HG03060 (cell line): ENCODE measurements around the gene ALOX5.

Experiments
- ATAC-seq: cut with Tn5 transposase; IDR thresholded peaks from one replicate; pipeline ENCODE4 v1.9.1; 2021; ENCODE audit warnings: low read depth, moderate number of reproducible peaks; ENCODE audit not compliant: unreplicated experiment

ALOX5 gene

DNA sequence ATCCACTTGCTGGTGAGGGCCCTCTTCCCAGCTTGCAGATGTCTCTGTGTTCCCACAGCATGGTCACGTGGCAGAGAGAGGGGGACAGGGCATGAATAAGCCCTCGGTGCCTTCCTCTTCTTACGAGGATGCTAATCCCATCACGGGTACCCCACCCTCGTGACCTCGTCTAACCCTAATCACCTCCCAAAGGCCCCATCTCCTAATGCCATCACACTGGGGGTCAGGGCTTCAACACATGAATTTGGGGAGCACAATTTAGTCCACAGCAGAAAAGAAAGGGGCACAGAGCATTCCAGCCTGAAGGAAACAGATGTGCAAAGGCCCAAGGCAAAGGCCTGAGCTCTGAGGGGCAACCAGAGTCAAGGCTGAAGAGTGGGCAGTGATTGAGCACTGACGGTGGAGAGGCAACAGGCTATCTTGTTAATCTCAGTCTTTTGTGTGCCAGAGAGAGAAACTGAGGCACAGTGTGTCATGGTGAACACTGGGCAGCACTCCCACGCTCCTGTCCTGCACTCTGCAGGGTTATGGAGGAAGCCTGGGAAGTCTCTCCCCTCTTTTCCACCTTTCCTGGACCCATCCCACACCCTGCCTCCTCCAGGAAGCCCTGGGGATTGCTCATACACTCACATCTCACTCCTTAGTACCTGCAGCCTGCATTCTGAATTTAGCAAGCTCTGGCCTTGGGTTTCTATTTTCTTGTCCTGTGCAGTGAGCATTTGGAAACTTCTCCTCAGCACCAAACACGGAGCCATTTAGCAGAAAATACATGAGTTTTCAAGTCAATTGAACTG is 49.0 kb downstream of the ALOX5 start:
- ATAC-seq = no peak

DNA sequence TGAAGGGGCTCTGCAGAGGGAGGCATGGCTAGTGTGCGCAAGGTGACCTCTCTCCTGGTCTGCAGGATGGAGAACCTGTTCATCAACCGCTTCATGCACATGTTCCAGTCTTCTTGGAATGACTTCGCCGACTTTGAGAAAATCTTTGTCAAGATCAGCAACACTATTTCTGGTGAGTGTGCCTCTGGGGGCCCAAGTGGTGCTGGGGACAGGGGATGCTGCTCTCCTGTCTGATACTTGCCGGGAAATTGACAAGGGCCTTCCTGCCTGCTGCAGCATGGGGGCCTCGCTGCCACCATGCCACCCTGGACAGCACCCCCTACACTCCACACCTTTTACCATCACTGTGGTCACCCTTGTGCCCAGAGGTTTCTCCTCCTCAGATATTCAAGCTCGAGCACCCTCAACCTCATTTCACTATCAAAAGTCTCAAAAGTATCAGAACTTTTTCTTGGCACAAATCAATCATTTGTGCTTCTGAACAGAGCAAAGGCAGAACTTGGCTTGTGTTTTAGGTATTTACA is 50.0 kb downstream of the ALOX5 start:
- no peak for ATAC-seq

DNA sequence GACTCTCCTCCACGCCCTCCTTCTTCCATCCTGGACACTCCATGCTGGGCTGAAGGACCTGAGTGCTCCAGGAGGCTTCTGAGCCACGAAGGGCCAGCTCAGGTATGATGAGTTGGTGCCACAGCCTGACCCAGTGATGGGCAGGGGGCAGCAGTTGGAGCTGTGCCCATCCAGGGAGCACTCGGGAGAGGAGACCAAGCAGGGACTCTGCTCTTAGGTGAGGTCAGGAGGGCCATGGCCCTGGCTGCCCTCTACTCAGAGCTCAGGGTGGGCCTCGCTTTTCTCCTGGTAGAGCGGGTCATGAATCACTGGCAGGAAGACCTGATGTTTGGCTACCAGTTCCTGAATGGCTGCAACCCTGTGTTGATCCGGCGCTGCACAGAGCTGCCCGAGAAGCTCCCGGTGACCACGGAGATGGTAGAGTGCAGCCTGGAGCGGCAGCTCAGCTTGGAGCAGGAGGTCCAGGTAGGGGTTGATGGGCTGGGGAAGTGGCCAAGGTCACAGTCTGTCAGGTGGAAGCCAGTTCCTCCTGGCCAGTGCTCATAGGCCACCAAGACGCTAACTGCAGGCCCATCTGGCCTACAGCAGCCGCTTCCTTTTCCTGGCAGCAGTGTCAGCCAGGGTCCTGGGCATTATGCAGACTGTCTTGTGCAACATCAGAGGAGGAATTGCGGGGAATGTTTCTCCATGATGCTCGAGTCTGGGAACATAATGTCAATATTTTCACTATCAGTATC is 50.8 kb downstream of the ALOX5 start:
- ATAC-seq = no peak

DNA sequence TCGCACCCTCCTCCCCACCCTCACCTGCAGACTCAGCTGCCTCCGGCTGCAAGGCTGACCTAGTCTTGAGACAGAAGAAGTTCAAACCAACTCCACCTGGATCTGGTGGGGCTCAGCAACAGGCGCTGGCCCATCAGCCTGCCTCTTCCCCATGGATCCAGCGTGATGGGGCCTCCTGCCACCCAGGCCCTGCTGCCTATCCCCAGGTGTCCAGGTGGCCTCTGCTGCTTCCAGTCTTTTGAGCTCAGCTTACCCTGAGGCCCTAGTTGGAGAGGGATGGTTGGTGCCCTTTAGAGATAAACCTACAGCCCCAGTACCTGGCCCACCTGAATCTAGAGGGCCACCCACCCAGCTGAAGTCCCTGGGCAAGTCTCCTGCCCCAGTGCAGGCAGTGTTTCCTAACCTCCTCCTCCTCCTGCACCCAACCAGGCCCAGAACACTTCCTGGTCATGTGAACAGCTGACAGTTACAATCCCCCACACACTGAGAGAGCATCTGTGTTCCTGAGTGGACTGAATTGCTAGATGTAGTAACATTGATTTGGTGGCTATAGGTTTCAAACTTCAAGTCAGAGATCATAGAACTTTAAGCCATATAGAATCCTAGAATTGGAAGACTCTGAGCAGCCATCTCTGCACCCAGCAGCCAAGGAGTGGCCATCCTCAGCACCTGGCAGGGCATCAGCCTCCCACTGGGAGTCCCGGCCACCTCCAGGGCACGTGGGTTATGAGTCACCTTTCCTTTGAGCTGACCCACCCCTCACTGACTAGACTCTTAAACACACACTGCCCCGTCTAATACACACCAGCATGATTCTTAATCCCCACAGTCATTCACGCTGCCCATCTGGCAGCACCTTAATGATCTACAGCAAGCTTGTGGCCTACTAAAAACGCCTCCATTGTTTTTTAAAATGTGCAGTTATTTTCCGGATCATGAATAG is 51.9 kb downstream of the ALOX5 start:
- ATAC-seq = no peak

DNA sequence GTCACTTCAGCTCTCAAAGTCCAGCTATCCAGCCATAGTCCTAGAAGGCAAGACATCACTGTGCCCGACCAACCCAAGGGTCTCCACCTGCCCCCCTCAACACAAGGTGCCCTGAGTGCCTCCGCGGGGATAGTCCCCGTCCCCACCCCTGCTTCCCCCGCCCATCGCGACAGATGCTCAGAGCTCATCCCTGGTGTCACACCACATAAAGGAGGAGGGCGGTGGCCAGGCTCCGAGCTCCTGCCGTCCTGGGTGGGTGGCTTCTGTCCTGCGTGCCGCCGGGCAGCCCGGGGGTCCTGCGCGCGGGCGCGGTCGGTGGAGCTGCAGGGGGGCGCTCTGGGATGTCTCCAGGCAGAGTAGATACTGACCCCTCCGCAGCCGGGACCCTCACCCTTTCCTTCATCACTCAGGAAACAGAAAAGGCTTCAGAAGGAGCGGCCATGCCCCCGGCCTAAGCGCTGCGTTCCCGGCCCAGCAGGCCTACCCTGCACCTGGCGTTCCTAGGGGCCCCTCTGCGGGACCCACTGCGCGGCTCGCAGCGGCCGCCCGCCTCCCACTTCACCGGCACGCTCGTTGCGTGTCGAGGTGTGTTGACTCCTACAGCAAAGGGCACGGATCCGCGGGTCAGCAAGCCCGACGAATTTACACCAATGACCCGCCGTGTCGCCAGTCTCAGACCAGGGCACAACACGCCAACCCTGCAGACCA is 53.4 kb downstream of the ALOX5 start:
- ATAC-seq = no peak

DNA sequence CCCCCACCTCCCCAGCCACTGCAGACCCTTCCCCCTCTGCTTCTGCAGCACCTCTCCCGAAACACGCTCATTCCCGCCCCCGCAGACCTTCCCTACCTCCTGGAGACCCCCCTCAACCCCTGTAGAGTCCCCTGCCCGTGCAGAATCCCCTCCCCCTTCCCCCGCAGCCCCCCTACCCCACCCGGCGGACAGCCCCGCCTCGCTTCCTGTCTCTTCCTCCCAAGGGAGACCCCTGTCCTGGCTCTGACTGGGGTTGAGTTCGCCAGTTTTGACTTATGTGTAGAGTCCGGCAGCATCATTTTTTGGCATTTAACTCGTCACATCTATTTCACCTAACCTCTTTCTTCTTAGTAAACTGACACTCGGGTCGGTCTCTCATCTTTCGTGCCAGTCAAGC is 54.0 kb downstream of the ALOX5 start:
- no peak for ATAC-seq

DNA sequence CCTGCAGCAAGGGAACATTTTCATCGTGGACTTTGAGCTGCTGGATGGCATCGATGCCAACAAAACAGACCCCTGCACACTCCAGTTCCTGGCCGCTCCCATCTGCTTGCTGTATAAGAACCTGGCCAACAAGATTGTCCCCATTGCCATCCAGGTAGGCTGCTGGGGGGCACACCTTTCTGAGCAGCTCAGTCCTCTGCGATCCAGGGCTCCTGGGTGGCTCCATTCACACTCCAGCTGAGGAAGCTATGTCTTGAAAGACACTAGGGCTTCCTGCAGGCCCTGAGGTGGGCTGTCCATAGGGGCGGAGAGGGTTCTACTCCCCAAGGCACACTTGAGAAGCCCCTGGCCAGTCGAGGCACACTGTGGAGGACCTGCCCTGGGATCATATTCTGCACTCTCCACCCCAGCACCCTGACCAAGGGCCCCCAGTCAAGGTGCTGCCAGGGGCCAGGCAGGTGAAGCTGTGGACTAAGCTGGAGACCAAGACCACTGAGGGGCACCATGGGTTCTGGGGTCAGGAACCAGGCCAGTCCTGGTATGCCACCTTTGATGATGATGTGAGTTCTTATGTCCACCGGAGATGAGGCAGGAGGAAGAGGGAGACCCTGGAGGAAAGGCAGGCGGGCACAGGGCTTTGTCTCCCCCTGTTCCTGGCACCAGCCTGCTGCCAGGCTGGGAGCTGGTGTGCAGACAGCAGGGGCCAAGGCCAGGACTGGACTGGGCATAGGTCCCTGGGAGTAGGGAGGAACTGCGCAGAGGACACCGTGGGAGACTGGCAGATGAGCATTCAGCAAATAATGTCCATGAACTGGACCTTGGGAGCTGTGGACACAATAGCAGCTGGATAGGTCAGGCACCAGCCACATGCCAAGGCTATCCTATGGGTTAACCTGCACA is 54.8 kb downstream of the ALOX5 start:
- no peak for ATAC-seq

DNA sequence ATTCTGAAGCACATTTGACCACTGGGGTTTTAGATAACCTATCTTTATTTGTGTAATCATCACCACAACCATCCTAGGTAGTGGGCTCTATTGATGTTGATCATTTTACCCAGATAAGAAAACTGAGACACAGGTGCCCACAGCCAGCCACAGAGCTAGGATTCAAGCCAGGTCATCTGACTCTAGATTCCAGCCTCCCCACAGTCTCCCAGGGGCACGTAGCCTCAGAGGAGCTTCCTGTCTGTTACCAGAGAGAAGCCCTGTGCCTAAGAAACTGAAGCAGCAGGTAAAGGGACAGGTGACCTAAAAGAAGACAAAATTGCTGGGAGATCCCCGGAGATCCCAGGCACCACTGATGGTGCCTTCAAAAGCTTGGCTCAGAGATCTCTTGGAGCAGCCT is 55.8 kb downstream of the ALOX5 start:
- ATAC-seq = no peak

DNA sequence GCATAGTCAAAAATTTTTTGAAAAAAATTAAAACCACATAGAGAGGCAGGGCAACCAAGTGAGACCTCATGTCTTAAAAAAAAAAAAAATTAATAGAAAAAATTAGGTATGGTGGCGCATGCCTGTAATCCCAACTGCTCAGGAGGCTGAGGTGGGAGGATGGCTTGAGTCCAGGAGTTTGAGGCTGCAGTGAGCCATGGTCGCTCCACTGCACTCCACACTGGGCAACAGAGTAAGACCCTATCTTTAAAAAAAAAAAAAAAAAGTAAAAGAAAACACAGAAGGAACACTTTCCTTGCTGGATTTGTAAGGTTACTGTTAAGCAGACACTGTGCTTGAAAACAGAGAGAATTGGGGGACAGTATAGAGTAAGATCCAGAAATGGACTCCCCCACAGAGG is 58.1 kb downstream of the ALOX5 start:
- no peak for ATAC-seq

DNA sequence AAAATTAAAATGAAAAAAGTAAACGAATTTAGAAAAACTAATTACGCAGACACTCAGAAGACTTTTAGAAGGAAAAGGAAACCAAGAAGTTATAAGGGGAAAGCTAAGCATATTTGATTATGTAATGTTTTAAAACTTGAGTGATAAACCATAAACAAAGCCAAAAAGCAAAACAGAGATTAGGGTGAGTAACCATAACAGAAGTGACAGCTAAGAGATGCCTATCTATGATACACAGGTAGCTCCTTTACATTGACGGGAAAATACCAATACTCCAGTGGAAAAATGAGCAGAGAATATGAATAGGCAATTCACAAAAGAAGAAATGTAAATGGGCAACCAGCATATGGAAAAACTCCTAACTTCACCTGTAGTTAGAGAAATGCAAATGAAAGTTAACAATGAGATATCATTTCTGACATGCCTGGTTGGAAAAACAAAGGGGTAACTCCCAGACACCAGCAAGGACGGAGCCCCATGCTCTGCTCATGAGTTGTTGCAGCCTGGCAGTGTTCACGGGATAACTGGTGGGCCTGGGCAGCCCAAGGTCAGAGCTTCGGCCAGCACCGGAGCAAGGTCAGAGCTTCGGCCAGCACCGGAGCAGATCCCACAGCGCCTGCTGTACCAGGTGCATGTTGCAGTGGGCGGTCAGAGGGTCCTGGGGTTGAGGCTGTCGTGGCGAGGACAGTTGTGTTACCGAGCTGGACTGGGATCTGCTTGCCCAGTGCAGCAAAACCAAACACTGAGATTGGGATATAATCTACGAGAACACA is 58.9 kb downstream of the ALOX5 start:
- ATAC-seq = no peak

DNA sequence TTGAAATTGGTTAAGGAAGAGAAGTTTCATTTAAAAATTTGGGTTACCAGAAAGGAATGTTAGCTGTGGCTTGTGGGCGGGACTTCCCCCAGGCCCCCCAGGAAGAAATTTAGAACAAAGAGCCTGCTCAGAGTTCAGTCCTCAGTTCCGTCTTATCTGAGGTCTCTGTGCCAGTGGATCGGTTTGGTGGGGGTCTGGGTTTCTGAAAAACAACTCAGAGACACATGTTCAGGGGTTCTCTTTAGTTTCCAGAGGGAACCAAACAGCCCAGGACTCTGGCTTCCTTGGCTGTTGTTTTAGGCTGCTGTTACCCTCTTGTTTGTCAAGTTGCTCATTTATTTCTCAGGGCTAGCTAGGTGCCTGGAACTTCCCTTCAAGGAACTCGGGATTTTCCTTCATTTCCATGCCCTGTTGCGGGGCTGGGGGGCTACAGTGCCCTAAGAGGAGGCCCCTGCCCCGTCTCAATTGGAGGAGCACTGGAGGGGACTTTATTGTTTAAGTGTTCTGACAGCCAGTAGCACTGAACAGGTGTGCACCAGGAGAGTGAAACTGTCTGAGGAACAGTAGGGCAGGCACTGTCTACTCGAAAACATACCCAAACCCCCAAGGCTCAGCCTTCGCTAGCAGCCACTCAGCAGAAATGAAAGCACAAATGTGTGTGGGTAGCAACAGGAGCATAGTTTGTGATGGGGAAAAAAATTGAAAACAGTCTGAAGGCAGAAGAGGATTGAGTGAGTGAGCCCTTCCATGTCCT is 59.9 kb downstream of the ALOX5 start:
- ATAC-seq = peak; percentile 69

DNA sequence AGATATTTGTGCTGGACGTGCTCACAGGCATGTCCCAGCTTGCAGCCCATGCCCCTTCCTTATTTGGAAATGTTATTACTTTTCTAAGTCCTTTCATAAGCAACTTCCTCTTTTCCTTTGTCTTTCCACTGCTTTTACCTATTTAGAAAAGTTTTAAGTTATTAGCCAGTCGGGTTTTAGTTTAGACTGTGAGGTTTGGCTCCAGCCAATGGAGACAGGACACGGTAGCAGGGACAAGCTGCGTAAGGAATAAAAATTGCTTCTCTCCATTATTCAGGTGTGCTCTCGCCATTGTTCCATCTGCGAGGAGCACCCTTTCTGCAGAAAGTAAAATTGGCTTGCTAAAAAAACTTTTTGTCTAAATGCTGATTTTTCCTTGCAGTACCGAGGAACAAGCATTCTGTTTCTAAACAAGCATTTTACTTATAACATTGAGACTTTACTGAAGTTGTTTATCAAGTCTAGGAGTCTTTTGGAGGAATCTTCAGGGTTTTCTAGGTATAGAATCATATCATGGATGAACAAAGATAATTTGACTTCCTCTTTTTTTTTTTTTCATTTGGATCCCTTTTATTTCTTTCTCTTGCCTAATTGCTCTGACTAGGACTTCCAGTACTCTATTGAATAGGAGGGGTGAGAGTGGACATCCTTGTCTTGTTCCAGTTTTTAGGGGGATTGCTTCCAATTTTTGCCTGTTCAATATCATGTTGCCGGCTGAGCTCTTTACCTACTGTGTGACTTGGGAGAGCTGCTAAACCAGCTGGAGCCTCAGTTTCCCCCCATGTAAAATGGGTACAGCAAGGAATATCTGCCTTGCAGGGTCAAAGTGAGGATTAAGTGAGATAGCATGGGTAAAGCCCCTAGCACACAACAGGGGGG is 63.8 kb downstream of the ALOX5 start:
- ATAC-seq = no peak

DNA sequence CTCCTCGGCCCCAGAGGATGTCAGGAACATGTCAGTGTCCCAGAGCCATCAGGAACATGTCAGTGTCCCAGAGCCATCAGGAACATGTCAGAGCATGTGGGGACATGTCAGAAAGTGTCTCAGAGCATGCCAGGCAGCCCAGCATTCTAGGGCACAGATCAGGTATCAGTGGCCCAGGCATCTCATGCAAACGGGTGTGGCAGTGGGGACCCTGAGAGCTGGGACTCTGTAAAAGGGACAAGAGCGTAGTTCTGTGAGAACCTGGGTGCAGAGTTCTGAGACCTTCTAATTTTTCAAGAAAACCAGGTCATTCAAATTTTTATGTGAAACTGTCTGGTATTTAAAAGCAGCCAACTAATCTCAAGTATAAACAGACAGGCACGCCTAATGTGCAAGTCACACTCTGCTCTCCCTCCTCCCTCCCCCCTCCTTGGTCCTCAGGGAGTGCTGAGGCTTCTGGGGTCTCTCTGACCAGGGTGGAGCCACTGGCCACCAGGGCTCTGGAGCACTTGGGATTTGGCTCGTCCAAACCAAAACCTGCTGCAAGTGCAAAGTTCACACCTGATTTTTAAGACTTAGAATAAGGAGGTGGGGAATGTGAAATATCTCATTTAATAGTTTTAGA is 64.6 kb downstream of the ALOX5 start:
- no peak for ATAC-seq

DNA sequence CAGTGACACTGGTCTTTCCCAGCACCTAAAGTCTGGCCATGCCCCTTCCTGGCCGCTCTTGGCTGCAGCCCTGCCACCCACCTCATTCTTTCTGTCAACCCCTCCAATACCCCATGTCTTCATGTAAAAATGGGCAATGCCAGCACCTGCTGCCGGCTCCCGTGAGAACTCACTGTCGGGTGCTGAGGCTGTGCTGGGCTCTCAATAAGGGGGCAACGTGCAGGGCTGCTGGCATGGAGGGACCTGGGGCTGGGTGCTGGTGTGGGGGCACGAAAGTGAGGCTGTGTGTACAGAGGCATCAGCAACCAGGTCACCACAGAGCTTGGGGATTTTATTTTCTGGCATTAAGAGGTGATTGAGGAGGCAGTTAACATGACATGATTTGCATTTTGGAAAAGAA is 65.3 kb downstream of the ALOX5 start:
- no peak for ATAC-seq

DNA sequence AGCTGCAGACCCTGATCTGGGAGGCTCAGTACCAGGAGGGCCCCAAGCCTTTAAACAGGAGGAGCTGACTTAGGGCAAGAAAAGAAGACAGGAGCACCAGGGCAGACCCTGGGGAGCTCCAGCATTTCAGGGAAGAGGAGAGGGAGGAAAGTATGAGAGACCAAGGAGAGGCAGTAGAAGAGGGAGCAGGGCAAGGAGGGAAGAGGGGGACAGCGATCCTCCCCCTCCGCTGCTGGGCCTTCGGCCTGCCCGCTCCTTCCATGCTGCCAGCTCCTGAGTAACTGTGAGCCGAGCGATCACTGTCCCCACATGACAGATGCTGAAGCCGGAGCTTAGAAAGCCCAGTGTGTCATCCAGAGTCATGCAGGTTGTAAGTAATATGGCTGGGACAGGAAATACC is 65.9 kb downstream of the ALOX5 start:
- ATAC-seq = no peak

DNA sequence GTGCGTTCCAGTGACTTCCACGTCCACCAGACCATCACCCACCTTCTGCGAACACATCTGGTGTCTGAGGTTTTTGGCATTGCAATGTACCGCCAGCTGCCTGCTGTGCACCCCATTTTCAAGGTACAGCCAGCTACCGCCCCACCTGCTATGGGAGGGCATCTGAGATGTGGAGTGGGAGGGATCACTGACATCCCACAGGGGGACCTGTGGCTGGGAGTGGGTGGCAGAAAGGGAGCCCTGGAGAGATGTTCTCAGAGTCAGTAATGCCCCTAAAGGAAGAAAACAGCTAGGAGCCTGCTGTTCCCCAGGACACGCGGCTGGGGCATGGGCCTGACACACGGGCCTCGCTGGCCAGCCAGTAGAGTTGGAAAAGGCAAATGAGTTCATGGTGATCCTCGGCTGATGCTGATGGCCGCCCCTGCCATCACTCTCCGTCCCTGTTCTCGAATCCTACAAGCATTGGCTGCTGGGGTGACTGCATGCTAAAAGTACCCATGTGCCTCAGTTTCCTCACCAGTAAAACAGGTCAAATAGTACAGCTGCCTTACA is 66.6 kb downstream of the ALOX5 start:
- ATAC-seq = no peak
